Memory B cell (primary cell): ENCODE results near the gene SUZ12.
"Not testable (repeated sequence)": the region's sequence is repeated elsewhere in the genome, so short reads cannot be mapped to it uniquely, and the experiment has no call there.

Source experiments
- ATAC-seq: fragments of 150-1000 bp; cut with Tn5 transposase; 2 replicates; pipeline ENCODE4 v1.10.0; 2021; ENCODE audit warnings: low read depth, mild to moderate bottlenecking, moderate library complexity
- DNase-seq, 2 donors: peaks; one replicate each; pipeline ENCODE4 v3.0.0; 2022; ENCODE audit warnings: low spot score in 2 of 2
- H3K27ac Mint-ChIP-seq: one replicate; pipeline ENCODE4 v1.8.0; 2022; ENCODE audit warnings: mild to moderate bottlenecking, moderate library complexity, mixed read lengths
- H3K27me3 Mint-ChIP-seq: one replicate; pipeline ENCODE4 v1.8.0; 2022; ENCODE audit warnings: mixed read lengths
- H3K36me3 Mint-ChIP-seq: one replicate; pipeline ENCODE4 v1.8.0; 2022; ENCODE audit warnings: mild to moderate bottlenecking, mixed read lengths
- H3K4me1 Mint-ChIP-seq: one replicate; pipeline ENCODE4 v1.8.0; 2022; ENCODE audit warnings: mixed read lengths
- H3K4me3 Mint-ChIP-seq: one replicate; pipeline ENCODE4 v1.8.0; 2022; ENCODE audit warnings: mild to moderate bottlenecking, moderate library complexity, mixed read lengths
- H3K9me3 Mint-ChIP-seq: one replicate; pipeline ENCODE4 v1.8.0; 2022; ENCODE audit warnings: mixed read lengths

The SUZ12 gene

GRCh38 chr17:31919802-31920525 lies 16.8 kb upstream of the SUZ12 start:
- ATAC-seq: no peak
- Mint-ChIP-seq H3K27me3 (peaks cover 15% of the 10 kb centered on the region), H3K27ac (no peak overlapping the region), H3K9me3 (no peaks in the 10 kb centered on the region), H3K4me1 (no peaks in the 10 kb centered on the region), H3K36me3 (peaks cover 2% of the 10 kb centered on the region), H3K4me3 (no peak overlapping the region)
- no peak for DNase-seq

- Mint-ChIP-seq H3K4me1 (no peaks in the 10 kb centered on the region), H3K27me3 (no peaks in the 10 kb centered on the region), H3K4me3 (no peak overlapping the region), H3K36me3 (no peaks in the 10 kb centered on the region), H3K9me3 (no peaks in the 10 kb centered on the region), H3K27ac (no peak overlapping the region)
- no peak for ATAC-seq
- DNase-seq: no peak
Observed at GRCh38 chr17:31926100-31926729, 10.6 kb upstream of the SUZ12 start.

DNA sequence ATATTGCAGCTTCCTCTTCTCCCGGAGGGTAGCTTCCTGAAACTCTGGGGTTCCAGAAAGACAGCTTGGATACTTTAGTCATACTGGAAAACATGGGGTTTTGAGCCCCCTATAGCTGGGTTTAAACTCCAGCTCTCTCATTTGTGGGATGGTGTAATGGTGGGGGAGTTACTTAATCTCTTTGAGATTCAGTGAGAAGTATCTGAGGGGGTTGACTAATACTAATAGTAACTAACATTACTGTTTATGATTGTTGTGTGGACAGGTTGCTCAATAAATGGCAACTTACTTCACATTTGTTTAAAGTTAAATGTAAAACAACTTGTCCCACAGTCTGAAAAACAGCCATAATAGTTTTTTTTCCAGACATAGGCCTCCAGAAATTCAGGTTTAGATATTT lies 5.1 kb upstream of the SUZ12 start:
- Mint-ChIP-seq H3K27me3 (no peaks in the 10 kb centered on the region), H3K4me1 (no peaks in the 10 kb centered on the region), H3K9me3 (no peaks in the 10 kb centered on the region), H3K4me3 (no peak overlapping the region), H3K36me3 (no peaks in the 10 kb centered on the region), H3K27ac (no peak overlapping the region)
- DNase-seq (no peak), ATAC-seq (no peak)

DNA sequence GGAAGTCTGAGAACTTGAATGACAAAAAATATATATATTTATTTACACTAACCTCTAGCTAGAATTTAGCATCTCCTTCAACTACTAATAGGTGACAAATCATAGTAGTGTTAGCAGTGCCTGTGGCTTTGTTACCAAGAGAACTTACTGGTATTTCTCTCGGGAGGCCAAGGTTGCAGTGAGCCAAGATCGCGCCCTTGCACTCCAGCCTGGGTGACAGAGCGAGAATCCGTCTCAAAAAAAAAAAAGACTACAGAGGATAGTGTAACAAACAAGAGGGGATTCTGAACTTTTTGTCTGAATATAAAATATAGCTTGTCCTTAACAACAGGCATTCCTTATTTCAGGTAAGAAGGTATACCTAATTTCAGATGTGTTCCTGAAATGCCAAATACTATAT lies 1.3 kb upstream of the SUZ12 start:
- H3K9me3 Mint-ChIP-seq: no peaks in the 10 kb centered on the region
- peaks cover 6% of the 10 kb centered on the region for H3K4me1 Mint-ChIP-seq
- H3K4me3 Mint-ChIP-seq: peak overlapping the region; percentile 87
- no peak for ATAC-seq
- H3K36me3 Mint-ChIP-seq: no peaks in the 10 kb centered on the region
- no peak overlapping the region for H3K27ac Mint-ChIP-seq
- no peaks in the 10 kb centered on the region for H3K27me3 Mint-ChIP-seq
- DNase-seq: no peak

- H3K4me3 Mint-ChIP-seq: peak overlapping the region; percentile 75
- not testable (repeated sequence) for H3K27me3 Mint-ChIP-seq, ATAC-seq, H3K4me1 Mint-ChIP-seq, H3K36me3 Mint-ChIP-seq, DNase-seq, H3K9me3 Mint-ChIP-seq
- H3K27ac Mint-ChIP-seq: peak overlapping the region; percentile 45
Observed at GRCh38 chr17:31937926-31938641, 1.3 kb downstream of the SUZ12 start.

GRCh38 chr17:31941916-31942315 lies 5.1 kb downstream of the SUZ12 start:
- H3K9me3 Mint-ChIP-seq, H3K27ac Mint-ChIP-seq, H3K4me1 Mint-ChIP-seq, H3K36me3 Mint-ChIP-seq, H3K4me3 Mint-ChIP-seq, H3K27me3 Mint-ChIP-seq, DNase-seq, ATAC-seq: not testable (repeated sequence)

GRCh38 chr17:31942396-31942795 lies 5.6 kb downstream of the SUZ12 start:
- H3K4me3 Mint-ChIP-seq, DNase-seq, H3K4me1 Mint-ChIP-seq, H3K27me3 Mint-ChIP-seq, ATAC-seq, H3K27ac Mint-ChIP-seq, H3K36me3 Mint-ChIP-seq, H3K9me3 Mint-ChIP-seq: not testable (repeated sequence)

DNA sequence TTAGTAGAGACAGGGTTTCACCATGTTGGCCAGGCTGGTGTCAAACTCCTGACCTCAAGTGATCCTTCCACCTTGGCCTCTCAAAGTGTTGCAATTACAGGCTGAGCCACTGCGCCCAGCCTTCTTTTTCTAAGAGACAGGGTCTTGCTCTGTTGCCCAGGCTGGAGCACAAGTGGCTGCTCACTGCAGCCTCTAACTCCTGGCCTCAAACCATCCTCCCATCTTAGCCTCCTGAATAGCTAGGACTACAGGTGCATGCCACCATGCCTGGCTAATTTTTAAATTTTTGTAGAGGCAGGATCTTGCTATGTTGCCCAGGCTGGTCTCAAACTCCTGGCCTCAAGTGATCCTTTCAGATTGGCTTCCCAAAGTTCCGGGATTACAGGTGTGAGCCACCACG lies 15.1 kb downstream of the SUZ12 start:
- H3K4me1 Mint-ChIP-seq, H3K4me3 Mint-ChIP-seq, H3K9me3 Mint-ChIP-seq, H3K27ac Mint-ChIP-seq, ATAC-seq, DNase-seq, H3K27me3 Mint-ChIP-seq: not testable (repeated sequence)
- peaks cover 15% of the 10 kb centered on the region for H3K36me3 Mint-ChIP-seq

- not testable (repeated sequence) for H3K4me1 Mint-ChIP-seq, H3K9me3 Mint-ChIP-seq, H3K27ac Mint-ChIP-seq, ATAC-seq, H3K4me3 Mint-ChIP-seq, DNase-seq, H3K36me3 Mint-ChIP-seq, H3K27me3 Mint-ChIP-seq
Observed at GRCh38 chr17:31964131-31964530, 27.3 kb downstream of the SUZ12 start.

GRCh38 chr17:31967648-31968047 lies 30.8 kb downstream of the SUZ12 start:
- Mint-ChIP-seq H3K4me3 (no peak overlapping the region), H3K27ac (no peak overlapping the region), H3K4me1 (peaks cover under 1% of the 10 kb centered on the region), H3K27me3 (no peaks in the 10 kb centered on the region), H3K36me3 (peaks cover 5% of the 10 kb centered on the region), H3K9me3 (no peaks in the 10 kb centered on the region)
- DNase-seq (no peak), ATAC-seq (no peak)

DNA sequence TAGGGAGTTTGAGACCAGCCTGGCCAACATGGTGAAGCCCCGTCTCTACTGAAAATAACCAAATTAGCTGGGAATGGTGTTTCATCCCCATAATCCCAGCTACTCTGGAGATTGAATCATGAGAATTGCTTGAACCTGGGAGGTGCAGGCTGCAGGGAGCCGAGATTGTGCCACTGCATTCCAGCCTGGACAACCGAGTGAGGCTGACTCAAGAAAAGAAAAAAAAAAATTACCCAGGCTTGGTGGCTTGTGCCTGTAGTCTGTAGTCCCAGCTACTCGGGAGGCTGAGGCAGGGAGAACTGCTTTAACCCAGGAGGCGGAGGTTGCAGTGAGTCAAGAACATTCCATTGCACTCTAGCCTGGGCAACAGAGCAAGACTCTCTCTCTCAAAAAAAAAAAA lies 33.6 kb downstream of the SUZ12 start:
- H3K9me3 Mint-ChIP-seq, H3K27ac Mint-ChIP-seq, H3K4me1 Mint-ChIP-seq, H3K27me3 Mint-ChIP-seq, H3K4me3 Mint-ChIP-seq, H3K36me3 Mint-ChIP-seq, DNase-seq, ATAC-seq: not testable (repeated sequence)

- not testable (repeated sequence) for DNase-seq, H3K27ac Mint-ChIP-seq, H3K4me1 Mint-ChIP-seq, H3K27me3 Mint-ChIP-seq, H3K4me3 Mint-ChIP-seq, H3K9me3 Mint-ChIP-seq, ATAC-seq
- peaks cover 12% of the 10 kb centered on the region for H3K36me3 Mint-ChIP-seq
Observed at GRCh38 chr17:31974269-31975071, 37.7 kb downstream of the SUZ12 start.

DNA sequence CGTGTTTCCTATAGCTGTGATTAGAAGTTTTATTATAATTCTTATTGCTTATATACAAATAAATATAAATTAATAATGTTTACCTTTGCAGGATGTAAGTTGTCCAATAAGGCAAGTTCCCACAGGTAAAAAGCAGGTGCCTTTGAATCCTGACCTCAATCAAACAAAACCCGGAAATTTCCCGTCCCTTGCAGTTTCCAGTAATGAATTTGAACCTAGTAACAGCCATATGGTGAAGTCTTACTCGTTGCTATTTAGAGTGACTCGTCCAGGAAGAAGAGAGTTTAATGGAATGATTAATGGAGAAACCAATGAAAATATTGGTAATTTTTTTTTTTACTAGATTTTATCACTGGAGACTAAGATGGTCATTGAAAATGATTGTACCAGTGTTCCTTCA lies 38.6 kb downstream of the SUZ12 start:
- not testable (repeated sequence) for H3K4me1 Mint-ChIP-seq, H3K9me3 Mint-ChIP-seq, ATAC-seq, H3K4me3 Mint-ChIP-seq, H3K27me3 Mint-ChIP-seq, DNase-seq, H3K27ac Mint-ChIP-seq
- H3K36me3 Mint-ChIP-seq: peaks cover 12% of the 10 kb centered on the region

DNA sequence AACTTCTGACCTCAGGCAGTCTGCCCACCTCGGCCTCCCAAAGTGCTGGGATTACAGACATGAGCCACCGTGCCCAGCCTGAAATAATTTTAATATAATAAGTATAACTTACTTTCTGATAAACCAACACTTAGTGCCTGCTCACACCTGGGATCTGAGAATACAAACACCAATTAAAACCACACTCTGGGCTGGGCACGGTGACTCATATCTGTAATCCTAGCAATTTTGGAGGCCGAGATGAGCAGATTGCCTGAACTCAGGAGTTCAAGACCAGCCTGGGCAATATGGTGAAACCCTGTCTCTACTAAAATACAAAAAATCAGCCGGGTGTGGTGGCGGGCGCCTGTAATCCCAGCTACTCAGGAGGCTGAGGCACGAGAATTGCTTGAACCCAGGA lies 55.0 kb downstream of the SUZ12 start:
- DNase-seq, H3K4me1 Mint-ChIP-seq, H3K4me3 Mint-ChIP-seq, ATAC-seq, H3K9me3 Mint-ChIP-seq, H3K27me3 Mint-ChIP-seq, H3K27ac Mint-ChIP-seq: not testable (repeated sequence)
- H3K36me3 Mint-ChIP-seq: peaks cover 13% of the 10 kb centered on the region
